Epithelial cell of esophagus (primary cell): ENCODE measurements around the gene HTR4.

Experiments
- DNase-seq: peaks from one replicate; pipeline ENCODE4 v3.0.0; 2010; ENCODE audit warnings: low read depth
- H3K4me3 ChIP-seq: 2 replicates; pipeline ENCODE4 v1.5.1; 2011; ENCODE audit warnings: mild to moderate bottlenecking, low read length, control low read depth
- TF ChIP-seq, protein P1 (sequence below): IDR thresholded peaks from 2 replicates; pipeline ENCODE4 v1.5.1; 2011; ENCODE audit warnings: low read depth, mild to moderate bottlenecking, low read length, control low read depth, inconsistent platforms; ENCODE audit not compliant: insufficient read depth; ENCODE audit errors: missing control alignments

HTR4 gene

DNA sequence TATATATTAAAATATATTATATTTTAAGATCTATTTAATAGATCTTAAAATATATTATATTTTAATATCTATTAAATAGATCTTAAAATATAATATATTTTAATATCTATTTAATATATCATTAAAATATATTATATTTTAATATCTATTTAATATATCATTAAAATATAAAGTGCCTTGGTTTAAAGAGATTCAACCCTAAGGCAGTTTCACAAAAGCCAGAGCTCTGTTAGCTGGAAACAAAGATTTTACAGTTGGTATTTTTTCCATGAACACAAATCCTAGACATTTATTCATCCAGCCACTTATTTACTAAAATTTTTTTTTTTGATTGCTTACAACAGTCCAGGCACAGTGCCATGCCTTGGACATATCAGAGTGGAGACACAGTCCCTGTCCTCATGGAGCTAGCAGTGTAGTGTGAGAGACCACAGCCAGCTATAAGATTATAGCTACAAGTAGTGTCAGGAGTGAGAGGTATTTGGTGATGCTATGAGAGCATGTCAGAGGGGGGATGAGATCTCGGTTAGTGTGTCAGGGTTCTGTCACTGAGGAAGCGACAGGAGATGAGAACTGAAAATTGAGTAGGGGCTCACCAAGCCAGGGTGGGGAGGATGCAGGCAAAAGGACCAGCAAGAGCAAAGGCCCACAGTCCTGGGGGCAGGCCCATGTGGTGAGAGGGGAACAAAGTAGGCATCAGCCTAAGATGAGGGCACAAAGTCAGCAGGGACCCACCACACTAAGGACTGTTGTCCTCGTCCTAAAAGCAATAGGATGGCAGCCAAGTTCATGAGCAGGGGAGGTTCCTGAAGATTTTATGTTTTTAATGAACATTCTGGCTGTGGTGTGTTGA is 196.1 kb downstream of the HTR4 start:
- TF ChIP-seq, protein P1, sequence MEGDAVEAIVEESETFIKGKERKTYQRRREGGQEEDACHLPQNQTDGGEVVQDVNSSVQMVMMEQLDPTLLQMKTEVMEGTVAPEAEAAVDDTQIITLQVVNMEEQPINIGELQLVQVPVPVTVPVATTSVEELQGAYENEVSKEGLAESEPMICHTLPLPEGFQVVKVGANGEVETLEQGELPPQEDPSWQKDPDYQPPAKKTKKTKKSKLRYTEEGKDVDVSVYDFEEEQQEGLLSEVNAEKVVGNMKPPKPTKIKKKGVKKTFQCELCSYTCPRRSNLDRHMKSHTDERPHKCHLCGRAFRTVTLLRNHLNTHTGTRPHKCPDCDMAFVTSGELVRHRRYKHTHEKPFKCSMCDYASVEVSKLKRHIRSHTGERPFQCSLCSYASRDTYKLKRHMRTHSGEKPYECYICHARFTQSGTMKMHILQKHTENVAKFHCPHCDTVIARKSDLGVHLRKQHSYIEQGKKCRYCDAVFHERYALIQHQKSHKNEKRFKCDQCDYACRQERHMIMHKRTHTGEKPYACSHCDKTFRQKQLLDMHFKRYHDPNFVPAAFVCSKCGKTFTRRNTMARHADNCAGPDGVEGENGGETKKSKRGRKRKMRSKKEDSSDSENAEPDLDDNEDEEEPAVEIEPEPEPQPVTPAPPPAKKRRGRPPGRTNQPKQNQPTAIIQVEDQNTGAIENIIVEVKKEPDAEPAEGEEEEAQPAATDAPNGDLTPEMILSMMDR = no peak
- H3K4me3 ChIP-seq = no peak overlapping the region
- DNase-seq = no peak

DNA sequence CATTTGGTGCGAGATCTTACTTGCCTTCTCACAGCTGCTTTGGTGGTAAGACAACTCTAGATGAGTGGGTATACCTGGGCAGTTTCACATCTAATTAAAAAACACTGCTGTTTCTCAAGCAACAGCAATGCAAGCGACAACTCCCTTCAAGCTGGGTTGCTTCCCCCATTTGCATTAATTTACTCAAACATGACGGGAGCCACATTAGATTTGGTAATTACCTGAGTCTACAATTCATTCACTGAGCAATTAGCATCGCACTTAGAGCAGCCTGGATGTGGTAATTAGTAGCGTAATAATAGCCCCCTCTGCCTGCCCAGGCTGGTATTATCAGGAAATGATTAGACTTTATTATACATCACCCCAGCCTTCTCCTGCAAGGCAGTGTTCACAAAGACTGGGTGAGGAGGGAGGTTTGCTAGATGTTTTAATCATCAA is 197.1 kb downstream of the HTR4 start:
- TF ChIP-seq, protein P1 = peak; percentile 46
- DNase-seq = peak; percentile 41
- H3K4me3 ChIP-seq = no peak overlapping the region

DNA sequence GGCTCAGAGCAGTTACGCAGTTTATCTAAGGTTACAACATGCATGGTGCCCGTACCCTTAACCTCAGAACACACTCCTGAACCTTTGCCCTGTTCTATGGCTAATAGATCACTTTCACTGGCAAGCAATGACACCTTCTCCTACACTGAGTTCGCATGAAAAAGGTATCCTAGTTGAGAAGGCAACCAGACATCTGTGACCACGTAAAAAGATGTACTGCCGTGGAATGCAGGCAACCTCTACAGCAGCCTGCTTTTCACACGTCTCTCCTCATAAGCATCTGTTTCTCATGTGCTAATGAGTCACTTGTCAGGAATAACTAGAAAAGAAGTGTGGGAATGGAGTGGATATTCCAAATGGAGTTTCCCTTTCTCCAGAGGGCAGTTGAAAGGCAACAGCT is 199.1 kb downstream of the HTR4 start:
- DNase-seq = peak; percentile 13
- TF ChIP-seq, protein P1 = no peak
- H3K4me3 ChIP-seq = no peak overlapping the region

DNA sequence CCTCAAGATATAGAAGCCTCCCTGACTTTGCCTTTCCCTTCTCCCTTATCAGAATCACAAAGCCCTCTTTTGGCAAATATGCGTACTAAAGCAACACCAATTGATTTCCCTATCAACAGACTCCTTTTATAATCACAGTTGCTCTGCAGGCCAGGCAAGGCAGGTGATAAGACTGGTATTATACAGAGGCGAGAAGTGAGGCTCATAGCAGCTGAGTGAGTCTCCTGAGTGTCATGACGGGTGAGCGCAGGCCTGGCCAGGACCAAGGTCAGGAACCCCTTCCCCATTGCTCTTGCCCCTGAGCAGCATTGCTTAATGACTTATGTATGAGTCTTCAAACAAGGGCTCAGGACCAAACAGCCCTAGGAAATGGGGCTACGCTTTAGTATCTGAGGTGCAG is 199.8 kb downstream of the HTR4 start:
- TF ChIP-seq, protein P1 = no peak
- no peak overlapping the region for H3K4me3 ChIP-seq
- no peak for DNase-seq

DNA sequence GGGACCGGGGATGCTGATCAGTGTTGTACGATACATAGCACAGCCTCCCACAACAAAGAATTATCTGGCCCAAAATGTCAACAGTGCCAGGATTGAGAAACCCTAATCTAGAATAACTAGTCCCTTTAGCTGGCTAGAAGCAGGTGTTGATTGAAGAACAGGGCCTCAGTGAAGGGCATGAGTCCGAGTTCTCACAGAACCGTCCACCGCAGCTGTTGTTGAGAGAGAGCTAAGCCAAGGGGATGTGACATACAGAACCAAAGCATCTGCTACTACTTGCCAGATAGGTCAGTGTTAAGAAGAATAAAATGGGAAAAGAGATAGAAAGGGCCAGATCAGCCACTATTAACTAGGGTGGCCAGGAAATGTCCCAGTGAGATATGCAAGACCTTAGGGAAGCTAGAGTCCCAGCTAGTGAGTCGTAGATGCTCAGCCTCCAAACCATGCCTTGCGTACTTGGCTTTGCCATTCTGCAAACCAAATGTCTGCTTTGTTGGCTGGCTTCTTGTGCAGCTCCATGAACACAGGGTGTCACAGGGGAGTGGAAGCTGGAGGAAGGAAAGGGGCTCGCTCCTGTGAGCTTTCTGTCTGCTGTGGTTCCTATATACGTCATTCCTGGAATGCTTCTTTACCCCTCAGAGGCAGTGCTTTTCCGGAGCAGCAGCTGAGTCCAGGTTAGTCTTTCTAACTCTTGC is 201.7 kb downstream of the HTR4 start:
- no peak for DNase-seq
- no peak overlapping the region for H3K4me3 ChIP-seq
- TF ChIP-seq, protein P1 = no peak

DNA sequence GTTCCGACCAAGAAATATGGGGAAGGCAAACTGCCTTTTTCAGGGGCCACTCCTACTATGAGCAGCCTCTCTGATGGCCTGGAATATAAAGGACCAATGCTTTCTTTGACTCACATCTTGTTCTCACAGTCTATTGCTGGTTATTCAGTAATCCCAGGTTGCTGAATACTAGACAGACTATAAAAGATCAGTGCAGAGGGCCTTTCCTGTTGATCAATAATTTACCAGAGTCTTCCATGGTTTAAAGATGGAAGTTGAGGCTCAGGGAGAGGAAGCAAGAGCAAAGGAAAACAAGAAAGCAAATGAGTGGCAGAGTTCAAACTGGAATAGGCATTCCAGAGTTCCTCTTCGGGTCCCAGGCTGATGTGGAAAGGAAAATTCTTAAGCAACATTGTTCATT is 207.7 kb downstream of the HTR4 start:
- no peak for DNase-seq
- TF ChIP-seq, protein P1 = no peak
- no peak overlapping the region for H3K4me3 ChIP-seq

DNA sequence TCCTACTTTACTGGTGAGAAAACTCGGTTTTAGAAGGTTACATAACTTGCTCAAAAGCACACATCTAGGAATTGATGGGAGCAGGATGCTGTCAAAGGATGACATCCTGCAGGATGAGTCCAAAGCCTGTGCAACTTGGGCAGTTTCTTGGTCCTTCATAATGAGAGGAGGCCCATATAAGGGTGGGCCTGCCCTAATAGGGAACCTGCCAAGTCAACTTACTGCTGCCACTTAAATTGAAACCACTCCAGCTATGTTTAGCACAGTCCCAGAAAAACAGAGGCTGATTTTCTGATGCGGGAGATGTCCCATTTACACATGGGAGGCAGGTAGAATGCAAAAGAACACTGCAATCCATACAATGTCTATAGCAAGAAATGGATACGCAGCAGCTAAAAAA is 208.7 kb downstream of the HTR4 start:
- TF ChIP-seq, protein P1 = no peak
- no peak for DNase-seq
- no peak overlapping the region for H3K4me3 ChIP-seq
